SU-DHL-6 (cell line): ENCODE measurements around the gene DOK6.

Experiments used
- EZH2phosphoT487 ChIP-seq: fragments of 200-600 bp; sonication (generic), shearing (Covaris generic); conservative IDR thresholded peaks from 2 replicates; pipeline ENCODE4 v1.6.1; 2018; ENCODE audit warnings: mild to moderate bottlenecking, antibody characterized with exemption, low read length, moderate library complexity, mixed read lengths
- TF ChIP-seq, protein P1 (sequence below): fragments of 200-600 bp; sonication (generic); IDR thresholded peaks from one replicate; pipeline ENCODE4 v1.5.1; 2017; ENCODE audit warnings: antibody characterized with exemption, mild to moderate bottlenecking, low read length, moderate library complexity; ENCODE audit not compliant: insufficient read depth, poor library complexity, severe bottlenecking

DNA sequence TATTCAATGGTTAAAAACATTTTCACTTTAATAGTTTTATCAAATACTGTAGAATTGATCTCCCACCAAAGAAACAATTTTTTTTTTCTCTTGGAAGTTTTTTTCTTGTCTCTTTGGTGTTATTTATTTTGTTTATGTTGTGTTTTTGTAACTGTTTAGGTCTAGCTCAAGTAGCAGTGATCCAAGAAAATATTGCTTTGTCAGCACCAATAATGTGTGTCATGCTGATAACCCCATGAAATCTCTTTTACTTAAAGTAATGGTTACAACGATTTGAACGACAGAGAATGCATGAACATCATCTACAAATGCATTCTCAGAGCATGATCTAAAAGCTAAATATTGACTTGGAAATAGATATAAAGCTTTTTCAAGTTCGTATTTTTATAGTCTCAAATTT, 122.9 kb downstream of the DOK6 start:
- TF ChIP-seq, protein P1, sequence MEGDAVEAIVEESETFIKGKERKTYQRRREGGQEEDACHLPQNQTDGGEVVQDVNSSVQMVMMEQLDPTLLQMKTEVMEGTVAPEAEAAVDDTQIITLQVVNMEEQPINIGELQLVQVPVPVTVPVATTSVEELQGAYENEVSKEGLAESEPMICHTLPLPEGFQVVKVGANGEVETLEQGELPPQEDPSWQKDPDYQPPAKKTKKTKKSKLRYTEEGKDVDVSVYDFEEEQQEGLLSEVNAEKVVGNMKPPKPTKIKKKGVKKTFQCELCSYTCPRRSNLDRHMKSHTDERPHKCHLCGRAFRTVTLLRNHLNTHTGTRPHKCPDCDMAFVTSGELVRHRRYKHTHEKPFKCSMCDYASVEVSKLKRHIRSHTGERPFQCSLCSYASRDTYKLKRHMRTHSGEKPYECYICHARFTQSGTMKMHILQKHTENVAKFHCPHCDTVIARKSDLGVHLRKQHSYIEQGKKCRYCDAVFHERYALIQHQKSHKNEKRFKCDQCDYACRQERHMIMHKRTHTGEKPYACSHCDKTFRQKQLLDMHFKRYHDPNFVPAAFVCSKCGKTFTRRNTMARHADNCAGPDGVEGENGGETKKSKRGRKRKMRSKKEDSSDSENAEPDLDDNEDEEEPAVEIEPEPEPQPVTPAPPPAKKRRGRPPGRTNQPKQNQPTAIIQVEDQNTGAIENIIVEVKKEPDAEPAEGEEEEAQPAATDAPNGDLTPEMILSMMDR, result no peak
- TF ChIP-seq EZH2phosphoT487, result no peak
